HepG2 (cell line): ENCODE data around the gene ZFPL1. TPM values are rescaled to one million over a fixed set of nuclear protein-coding genes. Genes with fewer than 3 reads are reported as not detected.

Source experiments
- ATF3 ChIP-seq: sonication (generic); formaldehyde crosslinking; IDR thresholded peaks from 2 replicates; pipeline ENCODE4 v1.4.0; 2020; ENCODE audit warnings: missing genetic modification reagents
- CBFB ChIP-seq: sonication (generic); formaldehyde crosslinking; IDR thresholded peaks from 2 replicates; pipeline ENCODE4 v1.4.0; 2020; ENCODE audit warnings: missing genetic modification reagents
- GPBP1L1 ChIP-seq: sonication (generic); formaldehyde crosslinking; IDR thresholded peaks from 2 replicates; pipeline ENCODE4 v1.5.0; 2020; ENCODE audit warnings: mild to moderate bottlenecking, missing genetic modification reagents
- HMG20A ChIP-seq: IDR thresholded peaks from 2 replicates; pipeline ENCODE4 v1.6.1; 2016; ENCODE audit warnings: borderline replicate concordance
- PITX1 ChIP-seq: sonication (generic); formaldehyde crosslinking; IDR thresholded peaks from 2 replicates; pipeline ENCODE4 v1.5.1; 2020; ENCODE audit warnings: mild to moderate bottlenecking, missing genetic modification reagents
- SMAD1 ChIP-seq: sonication (generic); formaldehyde crosslinking; IDR thresholded peaks from 2 replicates; pipeline ENCODE4 v1.4.0; 2020; ENCODE audit warnings: missing genetic modification reagents, low read depth, mild to moderate bottlenecking, borderline replicate concordance
- SSRP1 ChIP-seq: IDR thresholded peaks from 2 replicates; pipeline ENCODE4 v1.6.1; 2016; ENCODE audit warnings: control low read depth
- ZKSCAN8 ChIP-seq: IDR thresholded peaks from 2 replicates; pipeline ENCODE4 v1.6.1; 2016; ENCODE audit warnings: borderline replicate concordance, missing genetic modification reagents, missing compliant biosample characterization
- ZNF687 ChIP-seq: sonication (generic); formaldehyde crosslinking; IDR thresholded peaks from 2 replicates; pipeline ENCODE4 v1.5.1; 2020; ENCODE audit warnings: mild to moderate bottlenecking, missing genetic modification reagents, moderate library complexity
- ZNF703 ChIP-seq: sonication (generic); formaldehyde crosslinking; IDR thresholded peaks from 2 replicates; pipeline ENCODE4 v1.5.1; 2020; ENCODE audit warnings: missing genetic modification reagents, mild to moderate bottlenecking, moderate library complexity, borderline replicate concordance
- ZNF784 ChIP-seq: sonication (generic); formaldehyde crosslinking; IDR thresholded peaks from 2 replicates; pipeline ENCODE4 v1.5.1; 2020; ENCODE audit warnings: missing genetic modification reagents, mild to moderate bottlenecking, borderline replicate concordance
- polyA plus RNA-seq, 8 experiments: library from polyadenylated mRNA; depleted of rRNA in 3 of 8; stranded (reverse) in 7 of 8; unstranded in 1 of 8; fragments of >200 nt; fragmentation: Illumina TruSeq in 4 of 8; extraction: Trizol in 4 of 8; gene quantifications; 2 replicates each; pipeline versions ENCODE4 v1.2.1 to v1.2.3, GENCODE V29; 2011 to 2016; ENCODE audit warnings: low read depth in 4 of 8, missing spikeins in 1 of 8, mixed read lengths in 1 of 8; ENCODE audit not compliant: insufficient read depth in 1 of 8
- total RNA-seq, 5 experiments: library from RNA; depleted of rRNA; stranded (reverse); fragments of >200 nt; fragmentation: Illumina TruSeq; extraction: Trizol; gene quantifications; 2 replicates each; pipeline ENCODE4 v1.2.3, GENCODE V29; 2016; ENCODE audit warnings: low read depth in 1 of 5
- TF ChIP-seq, protein P1 (sequence below): sonication (generic); formaldehyde crosslinking; IDR thresholded peaks from 2 replicates; pipeline ENCODE4 v1.5.0; 2020; ENCODE audit warnings: mild to moderate bottlenecking, missing genetic modification reagents
- TF ChIP-seq, protein P2 (sequence below): sonication (generic); formaldehyde crosslinking; IDR thresholded peaks from 2 replicates; pipeline ENCODE4 v1.4.0; 2020; ENCODE audit warnings: missing genetic modification reagents, borderline replicate concordance

Gene ZFPL1
- total and polyA plus RNA-seq, 2 of the 13 experiments (the other 11 are each of a cell fraction or from before 2014, with no cell fraction given) = 32.2 to 56.0 TPM

DNA sequence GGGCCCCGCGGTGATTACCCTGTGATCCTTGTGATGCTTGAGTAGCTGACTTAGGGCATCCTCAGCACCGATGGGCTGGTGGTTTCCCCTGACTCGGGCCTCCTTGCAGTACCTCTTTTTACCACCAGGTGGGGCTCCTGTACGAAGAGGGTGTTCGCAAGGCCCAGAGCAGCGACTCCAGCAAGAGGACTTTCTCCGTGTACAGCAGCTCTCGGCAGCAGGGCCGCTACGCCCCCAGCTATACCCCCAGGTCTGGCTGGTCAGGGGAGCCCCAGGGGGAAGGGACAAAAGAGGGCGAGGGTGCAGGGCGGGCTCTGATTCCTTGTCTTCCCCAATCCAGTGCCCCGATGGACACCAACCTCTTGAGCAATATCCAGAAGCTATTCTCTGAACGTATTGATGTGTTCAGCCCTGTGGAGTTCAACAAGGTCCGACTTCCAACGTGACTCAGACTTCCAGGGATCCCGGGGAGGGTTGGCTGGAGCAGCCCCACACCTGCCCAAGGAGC, 26.4 kb downstream of the ZFPL1 start (continued):
- TF ChIP-seq, protein P1, sequence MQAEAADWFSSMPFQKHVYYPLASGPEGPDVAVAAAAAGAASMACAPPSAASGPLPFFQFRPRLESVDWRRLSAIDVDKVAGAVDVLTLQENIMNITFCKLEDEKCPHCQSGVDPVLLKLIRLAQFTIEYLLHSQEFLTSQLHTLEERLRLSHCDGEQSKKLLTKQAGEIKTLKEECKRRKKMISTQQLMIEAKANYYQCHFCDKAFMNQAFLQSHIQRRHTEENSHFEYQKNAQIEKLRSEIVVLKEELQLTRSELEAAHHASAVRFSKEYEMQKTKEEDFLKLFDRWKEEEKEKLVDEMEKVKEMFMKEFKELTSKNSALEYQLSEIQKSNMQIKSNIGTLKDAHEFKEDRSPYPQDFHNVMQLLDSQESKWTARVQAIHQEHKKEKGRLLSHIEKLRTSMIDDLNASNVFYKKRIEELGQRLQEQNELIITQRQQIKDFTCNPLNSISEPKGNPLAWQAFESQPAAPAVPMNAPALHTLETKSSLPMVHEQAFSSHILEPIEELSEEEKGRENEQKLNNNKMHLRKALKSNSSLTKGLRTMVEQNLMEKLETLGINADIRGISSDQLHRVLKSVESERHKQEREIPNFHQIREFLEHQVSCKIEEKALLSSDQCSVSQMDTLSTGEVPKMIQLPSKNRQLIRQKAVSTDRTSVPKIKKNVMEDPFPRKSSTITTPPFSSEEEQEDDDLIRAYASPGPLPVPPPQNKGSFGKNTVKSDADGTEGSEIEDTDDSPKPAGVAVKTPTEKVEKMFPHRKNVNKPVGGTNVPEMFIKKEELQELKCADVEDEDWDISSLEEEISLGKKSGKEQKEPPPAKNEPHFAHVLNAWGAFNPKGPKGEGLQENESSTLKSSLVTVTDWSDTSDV (CRISPR knock-in tag) = no peak
- TF ChIP-seq ZKSCAN8 (CRISPR knock-in tag) (no peak), CBFB (CRISPR knock-in tag) (no peak), SMAD1 (CRISPR knock-in tag) (no peak), ATF3 (CRISPR knock-in tag) (no peak), HMG20A (CRISPR knock-in tag) (no peak), PITX1 (CRISPR knock-in tag) (no peak), ZNF687 (CRISPR knock-in tag) (peak; percentile 58), ZNF784 (CRISPR knock-in tag) (no peak), GPBP1L1 (CRISPR knock-in tag) (no peak), ZNF703 (CRISPR knock-in tag) (no peak), SSRP1 (CRISPR knock-in tag) (no peak)
- TF ChIP-seq, protein P2, sequence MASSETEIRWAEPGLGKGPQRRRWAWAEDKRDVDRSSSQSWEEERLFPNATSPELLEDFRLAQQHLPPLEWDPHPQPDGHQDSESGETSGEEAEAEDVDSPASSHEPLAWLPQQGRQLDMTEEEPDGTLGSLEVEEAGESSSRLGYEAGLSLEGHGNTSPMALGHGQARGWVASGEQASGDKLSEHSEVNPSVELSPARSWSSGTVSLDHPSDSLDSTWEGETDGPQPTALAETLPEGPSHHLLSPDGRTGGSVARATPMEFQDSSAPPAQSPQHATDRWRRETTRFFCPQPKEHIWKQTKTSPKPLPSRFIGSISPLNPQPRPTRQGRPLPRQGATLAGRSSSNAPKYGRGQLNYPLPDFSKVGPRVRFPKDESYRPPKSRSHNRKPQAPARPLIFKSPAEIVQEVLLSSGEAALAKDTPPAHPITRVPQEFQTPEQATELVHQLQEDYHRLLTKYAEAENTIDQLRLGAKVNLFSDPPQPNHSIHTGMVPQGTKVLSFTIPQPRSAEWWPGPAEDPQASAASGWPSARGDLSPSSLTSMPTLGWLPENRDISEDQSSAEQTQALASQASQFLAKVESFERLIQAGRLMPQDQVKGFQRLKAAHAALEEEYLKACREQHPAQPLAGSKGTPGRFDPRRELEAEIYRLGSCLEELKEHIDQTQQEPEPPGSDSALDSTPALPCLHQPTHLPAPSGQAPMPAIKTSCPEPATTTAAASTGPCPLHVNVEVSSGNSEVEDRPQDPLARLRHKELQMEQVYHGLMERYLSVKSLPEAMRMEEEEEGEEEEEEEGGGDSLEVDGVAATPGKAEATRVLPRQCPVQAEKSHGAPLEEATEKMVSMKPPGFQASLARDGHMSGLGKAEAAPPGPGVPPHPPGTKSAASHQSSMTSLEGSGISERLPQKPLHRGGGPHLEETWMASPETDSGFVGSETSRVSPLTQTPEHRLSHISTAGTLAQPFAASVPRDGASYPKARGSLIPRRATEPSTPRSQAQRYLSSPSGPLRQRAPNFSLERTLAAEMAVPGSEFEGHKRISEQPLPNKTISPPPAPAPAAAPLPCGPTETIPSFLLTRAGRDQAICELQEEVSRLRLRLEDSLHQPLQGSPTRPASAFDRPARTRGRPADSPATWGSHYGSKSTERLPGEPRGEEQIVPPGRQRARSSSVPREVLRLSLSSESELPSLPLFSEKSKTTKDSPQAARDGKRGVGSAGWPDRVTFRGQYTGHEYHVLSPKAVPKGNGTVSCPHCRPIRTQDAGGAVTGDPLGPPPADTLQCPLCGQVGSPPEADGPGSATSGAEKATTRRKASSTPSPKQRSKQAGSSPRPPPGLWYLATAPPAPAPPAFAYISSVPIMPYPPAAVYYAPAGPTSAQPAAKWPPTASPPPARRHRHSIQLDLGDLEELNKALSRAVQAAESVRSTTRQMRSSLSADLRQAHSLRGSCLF (CRISPR knock-in tag) = no peak
